Measurements from ENCODE around the gene SGK2. TPM values are rescaled to one million over a fixed set of nuclear protein-coding genes. Genes with fewer than 3 reads are reported as not detected.
A peak's percentile ranks its signal among the peaks of the same experiment; 100 is the strongest.

The SGK2 gene
- total RNA-seq, 4 donors from 2014 or later, result 0.16 to 2.2 TPM; not detected in 2

DNA sequence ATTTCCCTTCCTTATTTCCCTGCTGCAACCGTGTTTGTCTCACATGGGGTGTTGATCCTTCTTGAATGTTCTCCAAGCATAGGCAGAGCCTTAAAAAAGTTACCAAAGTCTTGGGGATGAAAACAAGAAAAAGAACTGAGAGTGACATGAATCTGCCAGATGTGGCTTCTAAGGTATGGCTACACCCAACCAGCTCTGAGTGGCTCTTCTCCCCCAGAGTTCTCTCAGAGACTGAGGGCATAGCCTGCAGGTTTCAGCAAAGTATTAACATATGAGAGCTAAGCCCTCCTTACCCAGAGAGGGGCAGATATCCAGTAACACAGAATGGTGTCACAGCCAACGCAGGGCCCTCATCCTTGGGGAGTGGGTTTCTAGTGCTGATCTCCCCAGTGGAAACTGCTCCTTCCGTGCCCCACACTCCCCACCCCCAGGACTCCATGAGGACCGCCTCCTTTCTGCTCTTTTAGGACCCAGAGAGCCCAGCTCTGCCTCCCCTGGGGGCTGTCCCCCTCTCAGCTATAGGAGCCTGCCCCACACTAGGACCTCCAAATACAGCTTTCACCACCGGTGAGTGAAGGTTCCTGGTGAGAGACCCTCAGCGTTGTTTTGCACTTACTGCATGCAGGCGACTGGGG, 23.3 kb upstream of the SGK2 start:
- H3K4me3 ChIP-seq, result no peak overlapping the region
- ATAC-seq, result no peak
- H3K4me1 ChIP-seq, result no peaks in the 10 kb centered on the region
- H3K36me3 ChIP-seq, result peaks cover 0 to 58% of the 10 kb centered on the region in 2 donors
- H3K9me3 ChIP-seq, result no peaks in the 10 kb centered on the region
- 33% methylated on average over 1 of the region's 7 CpGs; no CpG with 5 or more reads in 1 of the 2 donors for WGBS, 2 donors (ENCODE audit: low coverage in 1 of 2)
- no peaks in the 10 kb centered on the region for H3K27me3 ChIP-seq
- TF ChIP-seq POLR2AphosphoS5 (IDR thresholded peaks at IDR 0.05), result no peak
- no peak for TF ChIP-seq EP300 (IDR thresholded peaks at IDR 0.05)
- H3K27ac ChIP-seq, result no peak overlapping the region

DNA sequence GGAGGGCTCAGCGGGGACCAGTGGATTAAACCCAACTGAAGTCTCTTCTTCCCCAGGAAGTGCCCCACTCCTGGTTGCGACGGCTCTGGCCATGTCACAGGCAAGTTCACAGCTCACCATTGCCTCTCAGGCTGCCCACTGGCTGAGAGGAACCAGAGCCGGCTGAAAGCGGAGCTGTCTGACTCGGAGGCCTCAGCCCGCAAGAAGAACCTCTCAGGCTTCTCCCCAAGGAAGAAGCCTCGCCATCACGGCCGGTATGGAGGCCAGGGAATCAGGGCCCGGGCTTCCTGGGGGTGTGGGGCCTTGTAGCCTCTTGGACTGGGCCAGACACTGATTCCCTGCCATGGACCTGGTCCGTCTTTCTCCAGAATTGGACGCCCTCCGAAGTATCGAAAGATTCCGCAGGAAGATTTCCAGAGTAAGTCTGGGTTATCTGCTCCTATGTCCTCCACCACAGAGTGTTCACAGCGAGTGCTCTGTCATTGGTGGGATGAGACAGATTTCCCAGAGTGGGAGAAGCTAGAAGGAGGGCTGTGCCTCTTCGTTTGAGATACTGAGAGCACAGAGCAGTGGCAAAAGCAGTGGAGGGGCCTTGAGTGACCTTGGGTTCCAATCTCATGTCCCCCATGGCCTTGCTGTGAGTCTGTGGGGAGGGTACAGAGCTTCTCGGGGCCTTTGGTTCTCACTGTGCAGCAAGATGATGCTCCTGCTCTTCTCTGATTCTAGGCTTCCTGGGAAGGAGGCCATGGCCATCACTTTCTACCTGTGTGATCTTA, 22.6 kb upstream of the SGK2 start:
- H3K36me3 ChIP-seq, result peaks cover 0 to 64% of the 10 kb centered on the region in 2 donors
- no peaks in the 10 kb centered on the region for H3K27me3 ChIP-seq
- no peak for ATAC-seq
- TF ChIP-seq CTCF (IDR thresholded peaks at IDR 0.05) (no peak), POLR2AphosphoS5 (IDR thresholded peaks at IDR 0.05) (no peak), EP300 (IDR thresholded peaks at IDR 0.05) (no peak), POLR2A (IDR thresholded peaks at IDR 0.05) (no peak)
- H3K4me3 ChIP-seq, result no peak overlapping the region
- WGBS, 2 donors (ENCODE audit: low coverage in 1 of 2), result 100% methylated on average over 1 of the region's 19 CpGs
- H3K9me3 ChIP-seq, result no peaks in the 10 kb centered on the region
- H3K27ac ChIP-seq, result no peak overlapping the region
- no peaks in the 10 kb centered on the region for H3K4me1 ChIP-seq

DNA sequence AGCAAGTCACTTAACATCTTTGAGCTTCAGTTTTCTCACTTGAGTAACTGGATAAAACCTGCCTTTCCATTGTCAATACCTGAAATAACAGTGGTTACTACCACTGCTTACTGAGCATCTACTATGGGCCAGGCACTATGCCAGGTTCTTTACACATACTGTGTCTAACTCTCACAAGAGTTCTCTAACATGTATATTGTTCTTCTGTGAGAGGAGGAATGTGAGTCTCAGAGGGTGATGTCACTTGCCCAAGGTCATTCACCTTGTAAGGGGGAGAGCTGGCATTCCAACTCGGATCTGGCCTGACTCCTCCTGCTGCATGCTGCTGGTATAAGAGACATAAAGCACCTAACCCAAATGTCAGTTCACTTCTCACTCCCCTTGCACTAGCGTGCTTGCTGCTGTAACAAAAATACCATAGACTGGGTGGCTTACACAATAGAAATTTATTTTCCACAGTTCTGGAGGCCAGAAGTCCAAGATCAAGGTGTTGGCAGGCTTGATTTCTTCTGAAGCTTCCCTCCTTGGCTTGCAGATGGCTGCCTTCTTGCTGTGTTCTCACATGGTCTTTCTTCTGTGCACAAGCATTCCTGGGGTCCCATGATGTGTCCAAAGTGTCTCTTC, 21.9 kb upstream of the SGK2 start:
- WGBS, 2 donors (ENCODE audit: low coverage in 1 of 2), result 69 to 75% methylated on average over 2 of the region's 2 CpGs
- H3K4me1 ChIP-seq, result no peaks in the 10 kb centered on the region
- no peak for ATAC-seq
- no peaks in the 10 kb centered on the region for H3K9me3 ChIP-seq
- no peak overlapping the region for H3K27ac ChIP-seq
- TF ChIP-seq EP300 (IDR thresholded peaks at IDR 0.05) (no peak), CTCF (IDR thresholded peaks at IDR 0.05) (no peak), POLR2A (IDR thresholded peaks at IDR 0.05) (no peak), POLR2AphosphoS5 (IDR thresholded peaks at IDR 0.05) (no peak)
- no peak overlapping the region for H3K4me3 ChIP-seq
- no peaks in the 10 kb centered on the region for H3K27me3 ChIP-seq
- H3K36me3 ChIP-seq, result peaks cover 0 to 67% of the 10 kb centered on the region in 2 donors

DNA sequence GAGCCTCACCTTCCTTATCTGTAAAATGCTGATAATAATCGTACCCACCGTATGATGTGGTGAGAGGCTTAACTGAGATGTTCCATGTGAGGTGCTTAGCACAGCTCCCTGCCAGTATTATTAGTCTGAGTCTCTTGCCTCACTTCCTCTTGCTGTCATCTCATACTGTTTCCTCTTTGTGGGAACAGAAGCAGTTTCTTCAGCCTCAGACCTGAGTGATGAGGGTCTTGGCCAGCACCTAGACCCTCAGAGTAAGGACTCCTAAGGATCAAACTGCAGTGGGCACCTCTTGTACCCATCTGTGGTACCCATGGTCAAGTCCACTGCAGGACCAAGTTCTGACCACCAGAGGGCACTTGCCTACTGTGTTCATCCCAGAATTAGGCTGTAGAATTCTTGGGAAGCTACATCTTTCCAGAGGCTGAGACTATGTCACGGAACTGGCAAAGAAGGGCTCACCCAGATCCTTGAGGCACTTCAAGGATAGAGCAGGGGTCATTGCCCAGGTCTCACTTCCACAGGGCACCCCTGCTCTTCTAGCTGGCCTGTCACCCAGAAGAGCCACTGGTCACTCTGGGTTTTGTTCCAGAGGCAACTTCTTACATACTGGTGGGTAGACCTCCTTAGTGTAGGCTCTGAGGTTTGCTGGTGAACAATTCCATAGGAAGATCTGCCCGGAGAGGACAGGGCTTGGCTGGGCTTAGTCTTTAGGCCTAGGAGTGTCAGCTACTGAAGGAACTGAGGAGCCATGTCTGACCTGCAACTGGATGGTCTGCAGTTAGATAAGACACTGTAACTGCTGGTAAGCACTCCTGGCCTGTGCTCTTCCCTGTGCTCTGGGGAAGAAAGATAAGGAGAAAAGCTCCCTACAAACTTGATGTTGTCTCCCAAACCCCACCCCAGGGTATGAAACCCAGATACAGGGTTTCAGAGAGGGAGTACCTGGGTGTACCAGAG, 20.6 kb upstream of the SGK2 start:
- no peak for ATAC-seq

More for the DNA sequence above, 20.6 kb upstream of the SGK2 start:
- Histone ChIP-seq H3K4me3 (no peak overlapping the region), H3K4me1 (no peaks in the 10 kb centered on the region), H3K9me3 (no peaks in the 10 kb centered on the region), H3K27me3 (no peaks in the 10 kb centered on the region), H3K27ac (no peak overlapping the region), H3K36me3 (peaks cover 0 to 70% of the 10 kb centered on the region in 2 donors)
- peak in 3 of 4 experiments; percentile 66 to 83 (median 80) for TF ChIP-seq CTCF (IDR thresholded peaks at IDR 0.05)
- TF ChIP-seq EP300 (IDR thresholded peaks at IDR 0.05), result no peak
- no peak for TF ChIP-seq POLR2AphosphoS5 (IDR thresholded peaks at IDR 0.05)
- no peak for TF ChIP-seq POLR2A (IDR thresholded peaks at IDR 0.05)
- WGBS, 2 donors (ENCODE audit: low coverage in 1 of 2), result 40% methylated on average over 1 of the region's 4 CpGs

Measured in gastroesophageal sphincter (tissue), 4 donors.